ENCODE measurements around the gene MAP7D2. TPM values are rescaled to one million over a fixed set of nuclear protein-coding genes. Genes with fewer than 3 reads are reported as not detected.

The MAP7D2 gene
- total RNA-seq, 1 donor = 1.6 TPM

- no peak overlapping the region for H3K4me3 ChIP-seq (ENCODE audit: low read length)
- H3K27me3 ChIP-seq (ENCODE audit: insufficient read depth, low read length) = no peaks in the 10 kb centered on the region
- H3K4me1 ChIP-seq (ENCODE audit: insufficient read depth, low read length) = peaks cover 3% of the 10 kb centered on the region
- no peaks in the 10 kb centered on the region for H3K9me3 ChIP-seq (ENCODE audit: low read depth, low read length)
Measured at GRCh38 chrX:20067709-20068561, 48.8 kb downstream of the MAP7D2 start.

GRCh38 chrX:20066968-20067708, 49.6 kb downstream of the MAP7D2 start:
- H3K4me1 ChIP-seq (ENCODE audit: insufficient read depth, low read length) = peaks cover 3% of the 10 kb centered on the region
- no peak overlapping the region for H3K4me3 ChIP-seq (ENCODE audit: low read length)
- no peaks in the 10 kb centered on the region for H3K9me3 ChIP-seq (ENCODE audit: low read depth, low read length)
- H3K27me3 ChIP-seq (ENCODE audit: insufficient read depth, low read length) = no peaks in the 10 kb centered on the region

GRCh38 chrX:20063716-20064351, 52.9 kb downstream of the MAP7D2 start:
- H3K4me3 ChIP-seq (ENCODE audit: low read length) = no peak overlapping the region
- H3K4me1 ChIP-seq (ENCODE audit: insufficient read depth, low read length) = peaks cover 14% of the 10 kb centered on the region
- H3K27me3 ChIP-seq (ENCODE audit: insufficient read depth, low read length) = no peaks in the 10 kb centered on the region
- no peaks in the 10 kb centered on the region for H3K9me3 ChIP-seq (ENCODE audit: low read depth, low read length)

- peaks cover 14% of the 10 kb centered on the region for H3K4me1 ChIP-seq (ENCODE audit: insufficient read depth, low read length)
- no peak overlapping the region for H3K4me3 ChIP-seq (ENCODE audit: low read length)
- no peaks in the 10 kb centered on the region for H3K27me3 ChIP-seq (ENCODE audit: insufficient read depth, low read length)
- no peaks in the 10 kb centered on the region for H3K9me3 ChIP-seq (ENCODE audit: low read depth, low read length)
Measured at GRCh38 chrX:20063153-20063552, 53.6 kb downstream of the MAP7D2 start.

- Histone ChIP-seq H3K4me1 (ENCODE audit: insufficient read depth, low read length) (peaks cover 11% of the 10 kb centered on the region), H3K27me3 (ENCODE audit: insufficient read depth, low read length) (no peaks in the 10 kb centered on the region)
Measured at GRCh38 chrX:20061855-20062254, 54.9 kb downstream of the MAP7D2 start.

GRCh38 chrX:20060961-20061748, 55.6 kb downstream of the MAP7D2 start:
- H3K4me3 ChIP-seq (ENCODE audit: low read length) = no peak overlapping the region
- peaks cover 11% of the 10 kb centered on the region for H3K4me1 ChIP-seq (ENCODE audit: insufficient read depth, low read length)
- no peaks in the 10 kb centered on the region for H3K9me3 ChIP-seq (ENCODE audit: low read depth, low read length)
- H3K27me3 ChIP-seq (ENCODE audit: insufficient read depth, low read length) = no peaks in the 10 kb centered on the region

More at GRCh38 chrX:20061855-20062254, 54.9 kb downstream of the MAP7D2 start:
- Histone ChIP-seq H3K9me3 (ENCODE audit: low read depth, low read length) (no peaks in the 10 kb centered on the region), H3K4me3 (ENCODE audit: low read length) (no peak overlapping the region)

- H3K4me1 ChIP-seq (ENCODE audit: insufficient read depth, low read length) = peaks cover 11% of the 10 kb centered on the region
- no peaks in the 10 kb centered on the region for H3K9me3 ChIP-seq (ENCODE audit: low read depth, low read length)
- no peaks in the 10 kb centered on the region for H3K27me3 ChIP-seq (ENCODE audit: insufficient read depth, low read length)
- no peak overlapping the region for H3K4me3 ChIP-seq (ENCODE audit: low read length)
Measured at GRCh38 chrX:20059467-20060128, 57.1 kb downstream of the MAP7D2 start.

- Histone ChIP-seq H3K9me3 (ENCODE audit: low read depth, low read length) (no peaks in the 10 kb centered on the region), H3K4me1 (ENCODE audit: insufficient read depth, low read length) (peaks cover 11% of the 10 kb centered on the region), H3K4me3 (ENCODE audit: low read length) (no peak overlapping the region), H3K27me3 (ENCODE audit: insufficient read depth, low read length) (no peaks in the 10 kb centered on the region)
Measured at GRCh38 chrX:20057479-20057878, 59.2 kb downstream of the MAP7D2 start.

GRCh38 chrX:20056704-20057103, 60.0 kb downstream of the MAP7D2 start:
- no peaks in the 10 kb centered on the region for H3K9me3 ChIP-seq (ENCODE audit: low read depth, low read length)
- no peak overlapping the region for H3K4me3 ChIP-seq (ENCODE audit: low read length)
- peaks cover 10% of the 10 kb centered on the region for H3K4me1 ChIP-seq (ENCODE audit: insufficient read depth, low read length)
- H3K27me3 ChIP-seq (ENCODE audit: insufficient read depth, low read length) = no peaks in the 10 kb centered on the region

- Histone ChIP-seq H3K27me3 (ENCODE audit: insufficient read depth, low read length) (no peaks in the 10 kb centered on the region), H3K4me1 (ENCODE audit: insufficient read depth, low read length) (no peaks in the 10 kb centered on the region), H3K4me3 (ENCODE audit: low read length) (no peak overlapping the region), H3K9me3 (ENCODE audit: low read depth, low read length) (no peaks in the 10 kb centered on the region)
Measured at GRCh38 chrX:20053537-20053936, 63.2 kb downstream of the MAP7D2 start.

- Histone ChIP-seq H3K4me1 (ENCODE audit: insufficient read depth, low read length) (no peaks in the 10 kb centered on the region), H3K27me3 (ENCODE audit: insufficient read depth, low read length) (no peaks in the 10 kb centered on the region), H3K9me3 (ENCODE audit: low read depth, low read length) (no peaks in the 10 kb centered on the region), H3K4me3 (ENCODE audit: low read length) (no peak overlapping the region)
Measured at GRCh38 chrX:20046864-20047263, 69.8 kb downstream of the MAP7D2 start.

- H3K4me3 ChIP-seq (ENCODE audit: low read length) = no peak overlapping the region
- no peaks in the 10 kb centered on the region for H3K27me3 ChIP-seq (ENCODE audit: insufficient read depth, low read length)
- no peaks in the 10 kb centered on the region for H3K4me1 ChIP-seq (ENCODE audit: insufficient read depth, low read length)
- no peaks in the 10 kb centered on the region for H3K9me3 ChIP-seq (ENCODE audit: low read depth, low read length)
Measured at GRCh38 chrX:20046223-20046622, 70.5 kb downstream of the MAP7D2 start.

- H3K9me3 ChIP-seq (ENCODE audit: low read depth, low read length) = no peaks in the 10 kb centered on the region
- no peak overlapping the region for H3K4me3 ChIP-seq (ENCODE audit: low read length)
Measured at GRCh38 chrX:20042221-20042620, 74.5 kb downstream of the MAP7D2 start.

GRCh38 chrX:20038966-20039365, 77.7 kb downstream of the MAP7D2 start:
- no peaks in the 10 kb centered on the region for H3K9me3 ChIP-seq (ENCODE audit: low read depth, low read length)
- H3K4me1 ChIP-seq (ENCODE audit: insufficient read depth, low read length) = no peaks in the 10 kb centered on the region
- no peaks in the 10 kb centered on the region for H3K27me3 ChIP-seq (ENCODE audit: insufficient read depth, low read length)
- H3K4me3 ChIP-seq (ENCODE audit: low read length) = no peak overlapping the region

More at GRCh38 chrX:20042221-20042620, 74.5 kb downstream of the MAP7D2 start:
- H3K27me3 ChIP-seq (ENCODE audit: insufficient read depth, low read length) = no peaks in the 10 kb centered on the region
- H3K4me1 ChIP-seq (ENCODE audit: insufficient read depth, low read length) = no peaks in the 10 kb centered on the region
